ENCODE results near the gene CD47.

Gene CD47

DNA sequence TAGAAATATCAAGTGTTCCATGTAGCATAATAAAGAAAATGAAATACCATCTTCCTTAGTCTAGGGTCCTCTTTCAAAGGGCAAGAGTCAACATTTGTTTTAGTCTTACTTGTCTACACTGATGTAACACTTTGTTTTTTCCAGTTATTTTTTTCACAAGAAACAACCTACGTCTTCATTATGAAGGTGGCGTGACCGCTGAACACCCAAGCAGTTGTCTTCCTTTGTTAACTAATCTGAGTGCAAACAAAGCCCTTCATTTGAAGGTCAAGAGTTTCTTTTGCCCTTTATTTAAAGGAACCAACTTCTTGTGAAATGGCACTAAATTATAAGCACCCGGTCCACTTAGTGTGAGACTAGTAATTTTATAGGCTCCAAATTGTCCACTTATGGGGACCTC, 73.2 kb downstream of the CD47 start:
- Mint-ChIP-seq H3K27me3 (peaks cover 21% of the 10 kb centered on the region), H3K36me3 (no peaks in the 10 kb centered on the region), H3K27ac (no peak overlapping the region), H3K4me3 (no peak overlapping the region), H3K4me1 (no peaks in the 10 kb centered on the region), H3K9me3 (no peaks in the 10 kb centered on the region)
- DNase-seq, result no peak
- CTCF ChIA-PET, result no interaction called here

DNA sequence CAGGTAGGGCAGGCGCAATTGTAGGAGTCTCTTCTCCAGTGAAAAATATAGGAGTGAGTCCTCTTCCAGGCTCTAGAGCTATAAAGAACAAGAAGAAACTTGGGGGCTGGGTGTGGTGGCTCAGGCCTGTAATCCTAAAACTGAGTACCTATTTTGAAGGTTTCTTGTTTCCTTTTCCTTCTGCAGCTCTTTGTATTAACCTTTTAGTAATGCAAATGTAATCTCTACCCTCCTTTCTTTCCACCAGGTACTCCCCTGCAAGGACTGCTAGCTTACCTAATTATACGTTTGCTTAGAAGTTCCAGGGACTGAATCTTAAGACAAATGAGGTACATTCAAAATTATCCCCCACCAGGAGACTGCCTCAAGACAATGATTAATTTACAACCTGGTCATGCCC, 75.9 kb downstream of the CD47 start:
- DNase-seq, result no peak
- Mint-ChIP-seq H3K4me1 (no peaks in the 10 kb centered on the region), H3K36me3 (no peaks in the 10 kb centered on the region), H3K9me3 (no peaks in the 10 kb centered on the region), H3K4me3 (no peak overlapping the region), H3K27me3 (peaks cover 21% of the 10 kb centered on the region), H3K27ac (no peak overlapping the region)
- CTCF ChIA-PET, result no interaction called here

DNA sequence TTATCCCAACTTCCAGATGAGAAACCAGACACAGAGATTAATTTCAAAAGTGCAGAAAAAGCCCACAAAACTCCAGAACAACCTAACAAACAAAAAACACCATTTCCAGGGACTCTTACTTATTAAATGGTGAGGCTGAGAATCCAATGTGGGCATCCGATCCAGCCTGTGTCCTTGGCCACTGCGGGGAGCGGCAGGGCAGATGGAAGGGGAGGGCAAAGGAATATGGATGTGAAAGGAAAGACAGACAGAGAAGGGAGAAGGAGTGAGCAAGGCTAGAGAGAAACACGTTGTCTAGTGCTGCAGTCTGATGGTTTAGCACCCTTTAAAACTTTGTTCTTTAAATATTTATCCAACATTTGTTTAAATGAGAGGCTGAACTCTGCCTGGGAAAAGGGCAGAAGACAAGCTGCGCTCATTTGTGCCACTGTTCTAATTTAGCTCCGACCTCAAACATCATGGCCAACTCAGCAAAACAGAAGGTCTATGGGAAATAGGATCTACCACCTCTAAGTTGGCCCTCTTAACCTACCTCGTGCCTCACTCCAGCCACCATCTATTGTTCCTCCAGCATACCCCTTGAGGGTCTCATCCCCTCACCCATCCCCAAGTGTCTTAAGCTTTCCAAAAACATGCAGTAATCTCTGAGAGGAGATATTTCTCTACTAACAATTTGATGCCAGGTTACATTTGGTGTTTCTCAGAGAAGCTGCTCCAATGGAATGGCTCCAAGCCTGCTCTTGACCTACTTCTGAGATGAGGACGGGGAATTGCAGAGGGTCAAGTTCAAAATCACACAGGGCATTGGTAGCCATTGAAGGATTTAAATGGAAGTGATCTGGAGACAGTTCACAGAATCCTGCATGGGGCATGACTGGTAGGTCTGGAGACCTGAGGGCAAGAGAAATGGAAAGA, 77.4 kb downstream of the CD47 start:
- DNase-seq, result no peak

DNA sequence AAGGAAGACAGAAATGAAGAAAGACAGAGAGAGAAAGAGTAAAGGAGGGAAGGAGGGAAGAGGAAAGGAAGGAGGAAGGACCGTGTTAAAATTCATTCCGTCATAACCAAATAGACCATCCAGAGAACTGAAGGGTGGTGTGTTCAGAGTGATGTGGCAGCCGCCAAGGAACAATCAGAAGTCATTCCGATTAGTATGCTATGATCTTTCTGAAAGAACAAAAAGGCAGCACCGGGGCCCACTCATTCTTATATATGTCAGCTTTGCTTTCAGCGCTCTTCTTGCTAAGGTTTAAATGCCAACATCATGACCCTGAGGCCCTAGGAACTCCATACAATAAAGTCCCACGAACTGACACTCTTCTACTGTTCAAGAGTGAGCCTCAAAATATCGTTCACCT, 78.5 kb downstream of the CD47 start:
- no peaks in the 10 kb centered on the region for H3K4me1 Mint-ChIP-seq
- H3K9me3 Mint-ChIP-seq, result no peaks in the 10 kb centered on the region
- no peak overlapping the region for H3K4me3 Mint-ChIP-seq
- H3K36me3 Mint-ChIP-seq, result no peaks in the 10 kb centered on the region
- CTCF ChIA-PET, result no interaction called here
- DNase-seq, result no peak
- H3K27ac Mint-ChIP-seq, result no peak overlapping the region
- peaks cover 13% of the 10 kb centered on the region for H3K27me3 Mint-ChIP-seq

More for the DNA sequence above, 77.4 kb downstream of the CD47 start:
- H3K4me1 Mint-ChIP-seq, result no peaks in the 10 kb centered on the region
- no peaks in the 10 kb centered on the region for H3K9me3 Mint-ChIP-seq
- H3K27ac Mint-ChIP-seq, result no peak overlapping the region
- CTCF ChIA-PET, result no interaction called here
- peaks cover 13% of the 10 kb centered on the region for H3K27me3 Mint-ChIP-seq
- H3K4me3 Mint-ChIP-seq, result no peak overlapping the region
- H3K36me3 Mint-ChIP-seq, result no peaks in the 10 kb centered on the region

DNA sequence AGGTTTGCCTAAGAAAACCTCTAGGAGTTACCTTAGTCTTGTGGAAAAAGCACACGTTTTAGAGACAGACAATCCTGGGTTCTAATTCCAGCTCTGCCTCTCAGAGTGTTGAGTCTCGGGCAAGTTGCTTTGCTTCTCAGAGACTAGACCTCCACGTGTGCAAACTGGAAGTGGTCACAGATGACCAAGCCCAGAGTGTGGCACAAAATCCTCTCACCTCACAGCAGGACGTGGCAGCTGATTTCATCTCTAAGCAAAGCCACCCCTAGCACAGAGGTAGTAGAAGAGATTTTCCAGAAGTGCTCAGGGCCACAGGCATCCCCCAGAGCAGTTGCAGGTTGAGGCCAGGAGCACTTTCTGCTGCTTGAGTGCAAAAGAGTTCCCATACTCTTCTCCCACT, 79.2 kb downstream of the CD47 start:
- DNase-seq, result no peak
- H3K27me3 Mint-ChIP-seq, result peaks cover 17% of the 10 kb centered on the region
- H3K4me1 Mint-ChIP-seq, result no peaks in the 10 kb centered on the region
- CTCF ChIA-PET, result no interaction called here
- no peak overlapping the region for H3K27ac Mint-ChIP-seq
- no peaks in the 10 kb centered on the region for H3K9me3 Mint-ChIP-seq
- no peak overlapping the region for H3K4me3 Mint-ChIP-seq
- no peaks in the 10 kb centered on the region for H3K36me3 Mint-ChIP-seq

DNA sequence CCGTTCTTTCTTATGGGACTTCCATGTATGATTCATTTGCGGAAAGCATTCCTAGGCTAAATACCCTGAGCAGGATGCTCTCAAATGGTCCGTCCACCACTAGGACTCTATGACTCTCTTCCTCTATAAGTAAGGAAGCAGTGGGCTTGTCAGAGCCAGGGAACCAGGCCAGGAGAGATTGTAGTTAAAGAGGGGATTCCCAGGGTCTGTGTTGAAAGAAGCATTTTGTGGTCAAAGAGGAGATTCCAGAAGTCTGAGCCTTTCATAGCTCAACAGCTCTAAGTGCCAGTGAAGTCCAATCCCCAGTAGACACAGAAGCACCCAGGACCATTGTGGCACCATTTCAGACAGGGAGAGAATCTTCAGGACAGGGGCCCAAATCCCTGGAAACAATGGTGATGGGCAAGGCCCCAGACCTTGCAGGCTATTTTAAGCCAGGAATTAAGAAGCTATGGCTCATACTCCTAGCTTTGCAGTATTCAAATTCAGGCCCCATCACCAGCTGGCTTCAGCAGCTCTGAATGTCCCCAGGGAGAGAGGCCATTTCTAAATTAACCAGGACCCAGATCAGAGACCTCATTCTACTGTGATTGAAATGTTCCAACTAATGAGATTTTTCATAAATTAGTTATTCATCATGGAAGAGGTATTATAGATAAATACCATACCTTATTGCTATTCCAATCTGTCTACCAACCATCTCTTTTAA, 81.7 kb downstream of the CD47 start:
- Mint-ChIP-seq H3K27ac (no peak overlapping the region), H3K4me3 (no peak overlapping the region), H3K27me3 (peaks cover 35% of the 10 kb centered on the region), H3K4me1 (peaks cover 2% of the 10 kb centered on the region), H3K9me3 (no peaks in the 10 kb centered on the region), H3K36me3 (no peaks in the 10 kb centered on the region)
- CTCF ChIA-PET, result no interaction called here
- no peak for DNase-seq

DNA sequence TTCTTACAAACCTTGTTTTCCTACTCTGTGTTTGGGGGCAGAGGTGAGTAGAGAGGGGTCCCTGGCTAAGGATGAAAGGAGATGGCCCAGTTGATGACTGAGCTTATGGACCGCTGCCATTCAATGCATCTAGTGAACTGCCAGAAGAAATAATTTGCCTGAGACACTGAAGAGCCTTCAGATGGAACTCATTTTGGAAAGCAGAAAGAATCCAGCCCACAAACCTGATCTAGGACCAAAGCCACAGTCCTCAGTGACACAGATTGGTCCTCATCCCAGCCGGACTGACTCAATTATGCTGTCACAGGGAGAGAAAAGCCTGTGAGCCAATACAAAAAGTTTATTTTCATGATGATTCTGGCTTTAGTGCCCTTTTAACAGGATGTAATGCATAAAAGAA, 82.7 kb downstream of the CD47 start:
- Mint-ChIP-seq H3K36me3 (no peaks in the 10 kb centered on the region), H3K4me3 (no peak overlapping the region), H3K9me3 (no peaks in the 10 kb centered on the region), H3K27ac (no peak overlapping the region), H3K4me1 (peaks cover 2% of the 10 kb centered on the region), H3K27me3 (peaks cover 33% of the 10 kb centered on the region)
- DNase-seq, result no peak
- CTCF ChIA-PET, result no interaction called here

DNA sequence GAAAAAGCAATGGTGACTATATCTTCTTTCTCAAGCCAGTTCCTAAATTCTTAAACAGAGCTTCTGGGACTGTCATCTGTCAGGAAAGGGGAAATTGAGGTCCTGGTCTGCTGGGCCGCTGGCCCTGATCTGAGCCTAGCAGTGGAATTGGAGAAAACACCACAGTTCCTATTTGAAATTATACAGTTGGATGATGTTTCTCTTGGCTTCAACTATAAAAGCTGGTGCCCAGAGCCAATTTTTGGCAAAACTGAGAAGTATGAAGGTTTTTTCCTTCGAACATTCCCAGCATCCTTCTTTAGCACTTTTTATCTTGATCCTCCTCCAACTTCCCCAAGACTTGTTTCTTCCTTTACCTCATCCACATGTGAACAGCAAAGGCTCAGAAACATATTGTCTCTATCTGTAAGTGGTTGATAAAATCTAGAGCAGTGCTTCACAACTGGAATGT, 83.9 kb downstream of the CD47 start:
- Mint-ChIP-seq H3K27me3 (peaks cover 35% of the 10 kb centered on the region), H3K36me3 (no peaks in the 10 kb centered on the region), H3K4me1 (peaks cover 2% of the 10 kb centered on the region), H3K9me3 (no peaks in the 10 kb centered on the region), H3K4me3 (no peak overlapping the region), H3K27ac (no peak overlapping the region)
- CTCF ChIA-PET, result no interaction called here
- DNase-seq, result no peak

DNA sequence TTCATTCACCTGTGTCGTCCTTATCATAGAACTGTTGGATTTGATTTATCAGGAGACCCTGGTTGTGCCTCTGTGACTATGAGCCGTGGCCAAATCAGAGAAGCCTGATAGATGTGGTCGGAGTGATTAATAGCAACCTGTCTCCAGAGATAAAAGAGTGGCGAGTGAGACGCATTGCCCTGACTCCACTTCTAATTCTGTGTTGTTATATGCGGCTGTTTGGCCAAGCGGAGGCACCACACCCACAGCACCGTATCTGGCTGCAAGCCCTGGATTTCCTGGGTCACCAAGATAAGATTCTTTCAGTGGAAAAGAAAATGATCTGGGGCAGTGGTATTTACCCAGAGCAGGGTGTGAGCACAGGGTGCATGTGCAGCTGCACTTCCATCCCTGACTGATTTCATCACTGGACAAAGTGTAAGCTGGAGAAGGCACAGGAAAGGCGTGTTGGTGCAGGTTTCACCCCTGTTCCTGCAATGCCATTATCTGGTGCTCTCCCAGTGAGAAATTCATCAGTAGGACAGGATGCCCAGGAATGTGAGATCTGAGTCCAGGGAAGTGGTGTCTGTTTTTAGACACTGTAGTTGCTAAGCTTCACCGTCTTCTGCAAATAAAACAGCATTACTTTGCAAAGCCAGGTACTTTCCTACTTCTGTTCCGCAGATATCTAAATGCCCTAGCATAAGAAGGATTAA, 84.6 kb downstream of the CD47 start:
- no peak overlapping the region for H3K4me3 Mint-ChIP-seq
- H3K9me3 Mint-ChIP-seq, result no peaks in the 10 kb centered on the region
- no peaks in the 10 kb centered on the region for H3K36me3 Mint-ChIP-seq
- H3K27ac Mint-ChIP-seq, result no peak overlapping the region
- peaks cover 35% of the 10 kb centered on the region for H3K27me3 Mint-ChIP-seq
- H3K4me1 Mint-ChIP-seq, result peaks cover 2% of the 10 kb centered on the region
- DNase-seq, result no peak
- CTCF ChIA-PET, result no interaction called here

DNA sequence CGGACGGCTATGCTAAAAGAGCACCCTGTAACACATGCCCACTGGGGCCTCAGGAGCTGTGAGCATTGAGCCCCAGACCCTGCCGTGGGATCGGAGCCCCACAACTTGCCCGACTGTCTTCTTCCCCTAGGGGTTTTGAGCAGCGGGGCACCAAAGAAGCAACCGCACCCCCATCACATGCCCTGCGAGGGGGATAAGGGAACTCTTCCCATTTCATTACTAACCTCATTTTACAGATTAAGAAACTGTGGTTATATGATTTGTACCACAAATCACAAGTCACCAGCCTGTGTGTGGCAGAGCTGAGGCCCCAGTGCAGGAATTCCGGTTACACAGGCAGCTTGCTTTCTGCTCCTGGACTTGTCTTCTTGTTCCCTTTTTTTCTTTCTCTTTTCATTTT, 86.2 kb downstream of the CD47 start:
- no peak for DNase-seq
- Mint-ChIP-seq H3K4me3 (no peak overlapping the region), H3K4me1 (peaks cover 2% of the 10 kb centered on the region), H3K9me3 (no peaks in the 10 kb centered on the region), H3K36me3 (no peaks in the 10 kb centered on the region), H3K27me3 (peaks cover 35% of the 10 kb centered on the region), H3K27ac (no peak overlapping the region)
- CTCF ChIA-PET, result no interaction called here

DNA sequence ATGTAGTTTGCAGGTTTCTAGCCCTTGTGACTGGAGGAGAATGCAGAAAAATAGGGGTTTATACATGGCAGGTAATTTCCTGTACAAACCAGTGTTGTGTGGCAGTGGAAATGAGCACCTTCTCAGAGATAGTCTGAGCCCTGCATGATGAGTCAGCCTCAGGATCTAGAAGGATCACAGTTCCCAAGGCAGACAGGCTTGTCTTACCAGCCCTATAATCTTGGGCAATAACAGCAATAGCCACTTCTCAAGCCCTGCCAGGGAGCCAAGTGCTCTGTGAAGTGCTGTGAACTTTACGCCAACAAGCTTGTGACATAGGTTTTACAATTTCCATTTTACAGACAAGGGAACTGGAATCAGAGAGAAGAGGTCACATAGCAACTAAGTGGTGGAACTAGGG, 89.4 kb downstream of the CD47 start:
- no peak overlapping the region for H3K27ac Mint-ChIP-seq
- CTCF ChIA-PET, result no interaction called here

DNA sequence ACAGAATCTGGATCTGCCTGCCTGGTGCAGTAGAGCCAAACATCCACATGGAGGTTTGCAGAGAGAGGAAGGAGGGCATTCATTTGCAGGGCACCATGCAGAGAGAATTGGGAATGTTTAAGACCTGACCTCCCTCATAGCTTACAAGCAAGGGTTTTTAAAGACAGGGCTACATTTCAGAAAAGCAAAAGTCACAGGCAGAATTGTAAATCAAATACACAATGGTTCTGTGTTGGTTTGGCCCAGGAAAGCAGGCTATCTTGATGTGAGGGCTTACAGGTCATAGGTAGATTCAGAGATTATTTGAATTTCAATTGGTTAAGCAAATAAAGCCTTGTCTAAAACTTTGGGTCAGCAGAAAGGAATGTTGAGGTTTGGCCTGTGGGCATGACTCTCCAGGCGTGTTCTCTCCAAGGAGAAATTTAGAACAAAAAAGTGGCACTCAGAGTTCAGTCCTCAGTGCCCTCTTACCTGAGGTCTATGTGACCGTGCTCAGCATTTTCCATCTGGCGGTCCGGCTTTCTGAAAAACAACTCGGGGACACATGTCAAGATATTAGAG, 91.5 kb downstream of the CD47 start:
- Mint-ChIP-seq H3K27me3 (peaks cover 10% of the 10 kb centered on the region), H3K27ac (no peak overlapping the region), H3K36me3 (no peaks in the 10 kb centered on the region), H3K9me3 (no peaks in the 10 kb centered on the region), H3K4me1 (no peaks in the 10 kb centered on the region), H3K4me3 (no peak overlapping the region)
- DNase-seq, result no peak
- CTCF ChIA-PET, result no interaction called here

More for the DNA sequence above, 89.4 kb downstream of the CD47 start:
- no peak for DNase-seq
- H3K36me3 Mint-ChIP-seq, result no peaks in the 10 kb centered on the region
- peaks cover 25% of the 10 kb centered on the region for H3K27me3 Mint-ChIP-seq
- peaks cover 2% of the 10 kb centered on the region for H3K4me1 Mint-ChIP-seq
- no peaks in the 10 kb centered on the region for H3K9me3 Mint-ChIP-seq
- no peak overlapping the region for H3K4me3 Mint-ChIP-seq

DNA sequence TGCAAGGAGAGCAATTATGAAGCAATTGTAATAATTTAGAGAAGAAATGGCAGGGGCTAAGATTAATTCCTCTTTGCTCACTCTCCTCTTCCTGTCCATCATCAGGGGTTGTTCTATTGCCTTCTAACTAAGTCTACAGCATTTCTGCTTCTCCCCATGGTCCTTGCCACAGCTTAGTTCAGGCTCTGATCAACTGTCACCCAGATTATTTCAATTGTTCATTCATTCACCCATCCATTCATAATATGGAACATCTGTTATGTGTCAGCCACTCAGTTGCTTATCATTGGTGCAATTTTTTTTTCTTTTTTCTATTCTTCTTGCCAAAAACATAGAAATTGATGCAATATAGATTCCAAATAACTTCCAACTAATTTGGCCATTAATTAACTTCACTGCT, 93.2 kb downstream of the CD47 start:
- Mint-ChIP-seq H3K27ac (no peak overlapping the region), H3K9me3 (peaks cover 3% of the 10 kb centered on the region), H3K36me3 (peaks cover 3% of the 10 kb centered on the region), H3K27me3 (peaks cover 12% of the 10 kb centered on the region), H3K4me3 (no peak overlapping the region), H3K4me1 (no peaks in the 10 kb centered on the region)
- no peak for DNase-seq
- CTCF ChIA-PET, result no interaction called here

DNA sequence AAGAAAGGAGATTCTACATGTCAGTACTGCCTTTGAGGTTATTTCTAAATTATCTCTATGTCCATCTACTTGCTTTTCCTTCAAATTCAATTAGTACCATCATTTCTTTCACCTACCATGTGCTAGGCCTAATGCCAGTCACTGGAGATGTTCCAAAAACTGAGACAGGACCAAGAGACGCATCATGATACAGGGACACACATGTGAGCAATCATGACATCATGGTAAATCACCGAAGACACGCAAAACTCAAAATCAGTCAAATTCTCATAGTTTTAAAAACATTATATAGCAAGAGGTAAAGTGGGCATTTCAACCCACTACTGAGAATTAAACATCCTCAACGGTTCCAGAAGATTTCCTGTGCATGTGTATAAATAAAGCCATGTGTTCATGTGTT, 95.0 kb downstream of the CD47 start:
- CTCF ChIA-PET, result interaction anchor here (1.5 kb wide), 1 partner anchor 10 kb away, joined by 3 read pairs; no protein-coding TSS in a partner anchor
- Mint-ChIP-seq H3K9me3 (peaks cover 3% of the 10 kb centered on the region), H3K4me3 (no peak overlapping the region), H3K27ac (no peak overlapping the region), H3K36me3 (peaks cover 3% of the 10 kb centered on the region), H3K27me3 (peaks cover 12% of the 10 kb centered on the region), H3K4me1 (no peaks in the 10 kb centered on the region)
- DNase-seq, result no peak
